Adrenal gland (tissue), 5 donors: ENCODE data around the gene AMDHD2.
"Not testable (repeated sequence)": the region's sequence is repeated elsewhere in the genome, so short reads cannot be mapped to it uniquely, and the experiment has no call there.

Experiments
- CTCF ChIP-seq, 6 experiments: fragments of 450-650 bp in 4 of 6; fragments of 200-600 bp in 2 of 6; sonication (generic) in 1 of 6; IDR thresholded peaks; 1 replicate in 5 of 6; 2 replicates in 1 of 6; pipeline versions ENCODE4 v1.5.1 to v1.8.0; 2016 to 2021; ENCODE audit warnings: antibody characterized with exemption in 6 of 6, mild to moderate bottlenecking in 2 of 6, moderate library complexity in 1 of 6
- POLR2A ChIP-seq, 2 donors: fragments of 450-650 bp; IDR thresholded peaks; one replicate each; pipeline ENCODE4 v1.6.1; 2017; ENCODE audit warnings: antibody characterized with exemption in 2 of 2, mild to moderate bottlenecking in 2 of 2, moderate library complexity in 1 of 2
- donor health status: DM: no; HTN: no; CAD: no.

GRCh38 chr16:2577044-2577443 is 56.9 kb downstream of the AMDHD2 start:
- not testable (repeated sequence) for TF ChIP-seq POLR2A, CTCF (IDR thresholded peaks at IDR 0.05)
